Lung microvascular endothelial cell (primary cell): ENCODE results near the gene TNFRSF12A. TPM values are rescaled to one million over a fixed set of nuclear protein-coding genes. Genes with fewer than 3 reads are reported as not detected.
A peak's percentile ranks its signal among the peaks of the same experiment; 100 is the strongest.

Source experiments
- DNase-seq, 2 donors: peaks; one replicate each; pipeline versions ENCODE4 v3.0.0 to v3.0.0-alpha.2; 2010; ENCODE audit warnings: low read depth in 2 of 2
- total RNA-seq: library from RNA; depleted of rRNA; stranded (reverse); fragments of >200 nt; gene quantifications from 2 replicates; pipeline ENCODE4 v1.2.1, GENCODE V29; 2014

The TNFRSF12A gene
- 44.2 and 54.8 TPM in 2 replicates for total RNA-seq

DNA sequence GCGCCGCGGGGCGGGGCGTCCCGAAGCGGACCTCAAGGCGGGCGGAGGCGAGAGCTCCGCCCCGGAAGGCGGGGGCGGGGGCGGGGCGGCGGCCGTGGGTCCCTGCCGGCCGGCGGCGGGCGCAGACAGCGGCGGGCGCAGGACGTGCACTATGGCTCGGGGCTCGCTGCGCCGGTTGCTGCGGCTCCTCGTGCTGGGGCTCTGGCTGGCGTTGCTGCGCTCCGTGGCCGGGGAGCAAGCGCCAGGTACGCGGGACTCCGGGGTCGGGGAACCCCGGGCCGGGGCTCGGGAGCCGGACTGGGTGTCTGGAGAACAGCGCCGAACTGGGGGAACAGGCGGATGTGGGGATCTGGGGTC lies at the start of gene TNFRSF12A:
TSS of gene TNFRSF12A (plus strand) at position 122 of the 357 bp plus-strand sequence. CDS start at position 152, 30 bp downstream.
- peak; percentile 78 to 79 for DNase-seq

- no peak for DNase-seq
Measured at GRCh38 chr16:2970563-2970962, 49.6 kb upstream of the TNFRSF12A start.

- DNase-seq, result no peak
Measured at GRCh38 chr16:2971134-2971984, 48.8 kb upstream of the TNFRSF12A start.

DNA sequence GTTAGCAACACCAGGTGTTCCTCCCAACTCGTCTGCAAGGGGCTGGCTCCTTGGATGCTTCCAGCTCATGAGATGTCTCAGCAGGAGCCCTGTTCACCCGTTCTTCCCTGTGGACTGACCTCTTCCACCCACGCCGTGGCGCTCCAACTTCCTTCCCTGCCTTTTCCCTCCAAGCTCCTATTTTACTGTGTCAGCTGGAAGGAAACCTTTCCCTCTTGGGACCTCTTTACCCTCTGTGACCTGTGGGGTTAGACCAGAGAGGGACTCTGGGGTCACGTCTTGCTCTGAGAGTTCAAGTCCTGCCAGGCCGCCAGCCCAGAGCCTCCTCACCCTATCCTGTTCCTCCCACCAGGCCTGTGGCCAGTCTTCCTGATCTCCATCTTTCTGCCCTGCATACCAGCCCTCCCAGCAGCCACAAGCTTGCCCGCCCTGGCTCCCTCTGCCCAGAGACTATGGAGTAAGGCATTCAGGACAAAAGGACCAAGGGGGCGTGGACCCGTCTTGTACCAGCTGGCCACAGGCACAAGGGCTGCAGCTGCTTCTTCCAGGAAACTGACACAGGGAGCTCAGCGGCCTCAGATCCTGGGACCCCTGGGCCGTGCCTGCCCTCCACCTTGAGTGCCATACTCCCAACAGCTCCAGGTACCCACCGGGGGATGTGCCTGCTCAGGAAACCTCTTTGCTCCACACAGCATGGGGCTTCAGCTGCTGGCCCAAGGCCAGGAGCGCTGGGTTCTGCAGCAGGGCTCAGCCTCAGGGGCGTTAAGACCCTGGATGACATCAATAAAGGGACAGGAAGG lies 48.0 kb upstream of the TNFRSF12A start:
- no peak for DNase-seq

DNA sequence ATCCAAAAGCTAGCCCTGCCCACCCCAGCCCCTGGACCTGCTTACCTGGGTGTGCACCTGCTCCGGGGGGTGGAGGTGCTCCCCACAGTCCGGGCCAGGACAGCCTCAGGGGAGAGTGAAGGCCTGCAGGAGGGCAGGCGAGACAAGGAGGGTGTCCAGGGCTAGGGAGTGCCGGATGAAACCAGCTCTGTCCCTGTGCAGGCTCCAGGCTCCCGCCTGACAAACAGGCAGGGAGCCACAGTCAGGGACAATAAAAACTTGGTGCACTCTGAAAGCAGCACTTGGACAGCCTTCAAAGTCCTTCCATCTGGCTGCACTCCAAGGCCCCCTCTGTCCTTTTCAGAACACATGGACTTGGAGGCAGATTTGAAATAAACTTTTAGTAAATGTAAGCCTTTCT lies 47.1 kb upstream of the TNFRSF12A start:
- DNase-seq, result no peak

- DNase-seq, result no peak
Measured at GRCh38 chr16:2973605-2974318, 46.4 kb upstream of the TNFRSF12A start.

DNA sequence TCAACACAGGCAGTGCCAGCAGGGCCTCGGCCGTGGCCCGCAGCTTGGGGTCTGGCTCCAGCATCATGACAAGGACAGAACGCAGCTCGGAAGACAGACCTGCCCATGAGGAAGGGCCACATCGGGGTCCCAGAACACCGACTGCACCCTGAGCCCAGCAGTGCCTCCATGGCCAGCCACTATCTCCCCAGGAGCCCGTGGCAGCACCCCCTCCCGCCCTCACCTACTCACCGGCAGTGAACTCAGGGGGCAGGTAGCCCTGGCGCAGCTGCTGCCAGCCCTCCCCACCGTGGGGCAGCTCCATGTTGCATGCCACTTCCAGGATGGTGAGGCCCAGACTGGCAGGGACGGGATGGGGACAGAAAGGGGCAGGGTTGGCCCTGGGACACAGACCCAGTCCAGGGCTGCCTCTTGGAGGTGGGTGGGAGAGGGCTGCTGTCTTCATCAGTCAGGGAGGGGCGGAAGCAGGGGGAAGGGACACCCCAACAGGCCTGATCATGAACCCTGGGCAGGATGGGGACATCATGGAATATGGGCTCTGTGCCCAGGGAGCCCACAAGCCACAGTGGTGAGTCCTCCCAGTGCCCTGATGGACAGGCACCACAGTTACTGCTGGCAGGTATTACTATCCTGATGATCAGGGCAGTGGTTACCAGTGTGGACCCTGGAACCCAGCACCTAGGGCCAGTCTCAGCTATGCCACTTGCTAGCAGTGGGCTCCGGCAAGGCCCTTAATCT lies 45.7 kb upstream of the TNFRSF12A start:
- no peak for DNase-seq

DNA sequence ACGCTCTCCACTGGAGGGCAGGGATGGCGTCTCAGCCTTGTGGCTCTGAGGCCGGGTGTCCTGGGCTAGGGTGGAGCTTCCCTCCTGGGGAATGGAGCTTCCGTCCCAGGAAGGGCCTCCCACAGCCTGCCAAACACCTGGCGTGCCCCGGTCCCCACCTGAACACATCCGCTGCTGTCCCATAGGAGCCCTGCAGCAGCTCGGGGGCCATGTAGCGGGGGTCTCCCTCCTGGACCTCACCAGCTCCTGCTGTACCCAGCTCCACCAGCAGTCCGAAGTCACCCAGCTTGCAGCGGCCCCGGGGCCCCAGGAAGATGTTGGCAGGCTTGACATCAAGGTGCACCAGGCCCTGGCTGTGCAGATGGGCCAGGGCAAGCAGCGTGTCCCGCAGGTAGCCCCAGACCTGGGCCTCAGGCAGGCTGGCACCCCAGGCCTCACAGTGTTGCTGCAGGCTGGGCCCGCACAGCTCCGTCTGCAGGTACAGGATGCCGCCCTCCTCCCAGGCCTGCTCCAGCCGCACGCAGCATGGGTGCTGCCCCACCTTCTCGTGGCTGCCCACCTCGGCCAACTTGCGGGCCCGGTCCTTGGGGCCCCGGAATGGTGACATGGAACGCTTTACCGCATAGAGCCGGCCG lies 44.9 kb upstream of the TNFRSF12A start:
- DNase-seq, result no peak

DNA sequence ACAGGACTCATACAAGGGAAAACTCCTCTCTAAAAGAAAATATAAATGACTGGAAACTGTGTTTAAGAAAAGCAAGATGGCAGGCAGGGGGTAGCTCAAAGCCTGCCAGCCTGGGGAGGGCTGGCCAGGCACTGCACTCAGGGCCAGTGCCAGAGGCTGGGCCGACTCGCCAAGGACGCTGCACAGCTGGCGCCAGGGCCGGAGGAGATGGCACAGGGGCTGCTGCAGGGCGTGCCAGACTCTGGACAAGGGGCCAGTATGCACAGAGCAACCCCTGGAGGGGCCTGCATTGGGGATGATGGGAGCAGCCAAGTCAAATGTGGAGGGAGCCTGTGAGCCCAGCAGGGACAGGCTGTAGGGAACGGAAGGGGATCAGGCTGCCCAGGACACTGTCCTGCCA lies 44.0 kb upstream of the TNFRSF12A start:
- DNase-seq, result no peak

DNA sequence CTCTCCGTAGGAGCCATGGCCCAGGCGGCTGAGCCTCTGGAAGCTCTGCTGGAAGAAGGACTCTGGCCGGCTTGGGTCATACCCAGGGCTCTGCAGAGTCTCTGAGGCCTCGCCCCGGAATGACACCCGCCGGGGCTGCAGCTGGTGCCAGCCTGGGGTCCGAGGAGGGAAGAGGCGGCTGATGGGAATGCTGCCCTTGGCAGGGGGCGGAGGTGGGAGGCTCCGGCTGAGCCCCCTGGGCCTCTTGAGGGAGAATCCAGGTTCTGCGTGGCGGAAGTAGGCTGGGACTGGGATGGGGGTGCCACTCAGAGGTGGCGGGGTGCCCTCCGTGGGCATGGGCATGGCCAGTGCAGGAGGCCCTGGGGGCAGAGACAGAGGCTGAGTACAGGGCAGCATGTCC lies 43.5 kb upstream of the TNFRSF12A start:
- DNase-seq, result no peak

GRCh38 chr16:2977440-2977839 lies 42.7 kb upstream of the TNFRSF12A start:
- no peak for DNase-seq

DNA sequence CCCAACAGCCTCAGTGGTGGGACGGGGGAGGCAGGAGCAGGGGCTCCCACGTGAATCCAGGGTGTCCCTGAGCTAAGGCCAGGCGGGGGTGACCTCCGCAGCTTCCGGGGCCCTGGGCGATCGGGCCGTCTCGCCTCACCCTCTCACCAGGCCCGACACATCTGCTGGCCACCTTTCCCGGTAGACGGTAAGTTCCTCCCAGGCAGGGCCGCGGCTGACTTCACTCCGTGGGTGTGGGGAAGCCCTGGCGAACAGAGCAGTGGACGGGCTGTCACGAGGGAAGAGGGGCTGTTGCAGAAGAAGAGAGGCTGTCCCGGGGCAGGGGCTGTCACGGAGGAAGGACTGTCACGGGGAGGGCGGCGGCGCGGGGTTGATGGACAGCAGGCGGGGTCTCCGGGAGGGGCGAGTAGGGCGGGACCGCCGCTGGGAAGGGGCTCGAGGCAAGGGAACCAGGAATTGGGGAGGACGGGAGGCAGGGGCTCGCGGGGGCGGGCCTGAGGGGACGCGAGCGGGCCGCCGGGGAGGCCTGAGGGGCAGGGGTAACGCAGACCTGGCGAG lies 40.4 kb upstream of the TNFRSF12A start:
- DNase-seq, result no peak

DNA sequence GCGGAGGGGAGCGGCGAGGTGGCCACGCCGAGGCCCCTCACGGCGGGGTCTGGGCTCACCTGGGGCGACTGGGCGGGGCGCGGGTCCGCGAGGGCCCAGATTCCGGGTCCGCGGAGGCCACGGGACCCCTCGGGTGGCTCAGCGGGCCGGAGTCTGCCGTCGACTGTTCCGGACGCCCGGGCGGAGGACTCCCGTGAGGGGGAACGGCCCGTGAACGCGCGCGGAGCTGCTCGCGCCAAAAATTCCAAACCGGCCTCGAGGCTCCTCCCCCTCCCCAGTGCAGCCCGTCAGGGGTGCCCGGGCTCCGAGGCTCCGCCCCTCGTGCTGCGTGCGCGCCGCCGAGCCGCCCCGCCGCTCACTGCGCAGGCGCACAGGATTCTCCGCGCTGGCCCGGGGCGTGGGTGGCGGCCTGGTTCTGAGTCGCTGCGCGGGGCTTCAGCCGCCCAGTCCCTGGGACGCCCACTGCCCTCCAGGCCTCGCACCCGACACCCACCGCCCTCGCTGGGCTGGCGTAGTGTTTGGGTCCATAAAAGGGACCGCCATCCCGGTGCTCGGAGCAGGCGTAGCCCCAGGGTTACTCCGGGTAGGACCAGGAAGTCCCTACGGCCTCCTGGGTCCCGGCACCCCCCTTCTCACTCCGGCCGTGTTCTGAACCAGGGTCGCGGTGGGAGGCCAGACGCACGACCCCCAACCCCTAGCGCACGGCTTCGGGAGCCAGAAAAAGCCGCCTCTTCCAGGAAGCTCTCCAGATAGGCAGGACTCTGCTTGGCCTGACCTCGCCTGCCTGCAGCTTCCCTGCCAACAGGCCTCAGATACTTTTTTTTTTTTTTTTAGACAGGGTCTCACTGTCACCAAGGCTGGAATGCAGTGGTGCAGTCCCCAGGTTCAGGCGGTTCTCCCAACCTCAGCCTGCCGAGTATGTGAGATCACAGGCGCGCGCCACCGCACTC lies 39.7 kb upstream of the TNFRSF12A start, which contains the start of gene PKMYT1:
TSS of gene PKMYT1 (minus strand) at position 220 of the 950 bp plus-strand sequence. CDS start 789 bp downstream, outside the sequence.
- DNase-seq, result peak; percentile 86 to 91

GRCh38 chr16:2981177-2981898 lies 38.8 kb upstream of the TNFRSF12A start:
- no peak for DNase-seq

GRCh38 chr16:2981899-2982250 lies 38.3 kb upstream of the TNFRSF12A start:
- DNase-seq, result no peak

DNA sequence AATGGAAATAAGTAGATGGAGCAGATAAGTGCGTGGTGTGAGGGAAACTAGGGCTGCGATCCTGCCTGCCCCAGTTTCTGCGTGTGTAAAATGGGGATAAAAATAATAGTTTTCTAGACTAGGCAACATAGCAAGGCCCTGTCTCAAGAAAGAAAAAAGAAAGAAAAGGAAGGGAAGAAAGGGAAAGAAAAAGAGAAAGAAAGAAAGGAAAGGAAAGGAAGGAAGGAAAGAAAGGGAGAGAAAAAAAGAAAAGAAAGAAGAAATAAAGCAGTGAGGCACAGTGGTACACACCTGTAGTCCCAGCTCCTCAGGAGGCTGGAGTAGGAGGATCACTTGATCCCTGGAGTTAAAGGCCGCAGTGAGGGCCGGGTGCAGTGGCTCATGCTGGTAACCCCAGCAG lies 37.8 kb upstream of the TNFRSF12A start:
- no peak for DNase-seq

DNA sequence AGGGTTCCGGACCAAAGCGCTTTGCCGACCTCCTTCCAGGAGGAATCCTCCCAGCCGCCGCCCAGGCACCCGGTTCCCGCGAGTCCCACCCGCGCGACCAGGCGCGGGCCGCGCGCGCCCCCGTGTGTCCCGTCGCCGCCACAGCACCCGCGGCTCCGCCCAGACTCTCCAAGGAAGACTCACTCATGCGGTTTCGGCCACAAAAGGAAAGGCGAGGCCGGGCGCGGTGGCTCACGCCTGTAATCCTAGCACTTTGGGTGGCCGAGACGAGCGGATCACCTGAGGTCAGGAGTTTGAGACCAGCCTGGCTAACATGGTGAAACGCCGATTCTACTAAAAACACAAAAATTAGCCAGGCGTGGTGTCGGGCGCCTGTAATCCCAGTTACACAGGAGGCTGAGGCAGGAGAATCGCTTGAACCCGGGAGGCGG lies 36.4 kb upstream of the TNFRSF12A start:
- DNase-seq, result peak; percentile 56 to 73

DNA sequence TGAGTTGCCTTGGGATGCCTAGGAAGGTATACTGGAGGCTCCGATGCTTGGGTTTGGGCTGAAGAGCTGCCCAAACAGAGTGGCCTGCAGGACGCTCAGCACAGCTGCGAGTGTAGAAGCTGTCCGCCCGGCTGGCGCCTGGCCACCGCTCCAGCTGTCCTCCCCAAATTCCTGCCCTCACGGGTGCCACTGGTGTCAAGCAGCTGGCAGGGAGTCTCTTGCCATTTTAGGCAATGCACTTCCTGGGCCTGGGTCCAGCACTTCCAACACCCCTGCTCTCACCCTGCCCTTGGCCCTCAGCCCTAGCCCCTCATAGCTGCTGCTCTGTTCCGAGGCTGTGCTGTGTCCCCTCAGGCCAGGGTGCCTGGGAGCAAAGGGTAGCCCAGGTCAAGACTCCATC lies 34.7 kb upstream of the TNFRSF12A start:
- DNase-seq, result no peak
